Astrocyte (in vitro differentiated cells and primary cell): Measurements from ENCODE around the gene TLN1.

Experiments
- EZH2 ChIP-seq: IDR thresholded peaks from 2 replicates; pipeline ENCODE4 v1.6.1; 2012; ENCODE audit warnings: mild to moderate bottlenecking, low read length, inconsistent platforms; ENCODE audit not compliant: insufficient read depth
- TF ChIP-seq, protein P1 (sequence below): IDR thresholded peaks from 2 replicates; pipeline ENCODE4 v1.5.1; 2011; ENCODE audit warnings: low read depth, mild to moderate bottlenecking, inconsistent platforms, low read length, moderate library complexity; ENCODE audit not compliant: insufficient read depth

DNA sequence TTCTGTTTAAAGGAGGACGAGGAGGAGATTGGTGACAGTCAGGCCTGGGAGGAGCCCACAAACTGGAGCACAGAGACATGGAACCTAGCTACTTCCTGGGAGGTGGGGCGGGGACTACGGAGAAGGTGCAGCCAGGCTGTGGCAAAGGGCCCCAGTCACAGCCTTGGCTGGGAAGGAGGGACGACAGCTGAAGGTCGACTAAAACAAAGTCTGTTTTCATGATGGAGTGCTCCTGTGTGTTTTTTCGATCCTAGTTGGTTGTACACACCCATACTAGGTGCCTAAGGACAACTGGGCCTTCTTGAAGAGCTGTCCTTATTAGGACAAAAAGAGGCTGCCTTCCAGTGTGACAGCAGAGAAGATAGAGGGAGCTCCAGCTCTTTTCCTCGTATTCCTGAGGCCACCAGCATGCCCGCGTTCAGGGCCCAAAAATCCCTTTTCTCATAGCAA is 71.0 kb downstream of the TLN1 start:
- TF ChIP-seq, protein P1, sequence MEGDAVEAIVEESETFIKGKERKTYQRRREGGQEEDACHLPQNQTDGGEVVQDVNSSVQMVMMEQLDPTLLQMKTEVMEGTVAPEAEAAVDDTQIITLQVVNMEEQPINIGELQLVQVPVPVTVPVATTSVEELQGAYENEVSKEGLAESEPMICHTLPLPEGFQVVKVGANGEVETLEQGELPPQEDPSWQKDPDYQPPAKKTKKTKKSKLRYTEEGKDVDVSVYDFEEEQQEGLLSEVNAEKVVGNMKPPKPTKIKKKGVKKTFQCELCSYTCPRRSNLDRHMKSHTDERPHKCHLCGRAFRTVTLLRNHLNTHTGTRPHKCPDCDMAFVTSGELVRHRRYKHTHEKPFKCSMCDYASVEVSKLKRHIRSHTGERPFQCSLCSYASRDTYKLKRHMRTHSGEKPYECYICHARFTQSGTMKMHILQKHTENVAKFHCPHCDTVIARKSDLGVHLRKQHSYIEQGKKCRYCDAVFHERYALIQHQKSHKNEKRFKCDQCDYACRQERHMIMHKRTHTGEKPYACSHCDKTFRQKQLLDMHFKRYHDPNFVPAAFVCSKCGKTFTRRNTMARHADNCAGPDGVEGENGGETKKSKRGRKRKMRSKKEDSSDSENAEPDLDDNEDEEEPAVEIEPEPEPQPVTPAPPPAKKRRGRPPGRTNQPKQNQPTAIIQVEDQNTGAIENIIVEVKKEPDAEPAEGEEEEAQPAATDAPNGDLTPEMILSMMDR: peak; percentile 9
- TF ChIP-seq EZH2: no peak
